ENCODE measurements around the gene ETS1.

- no peak for TF ChIP-seq POLR2A (IDR thresholded peaks at IDR 0.05)
- no peak for TF ChIP-seq CTCF (IDR thresholded peaks at IDR 0.05)
- no peak for TF ChIP-seq POLR2AphosphoS5 (IDR thresholded peaks at IDR 0.05)
Observed at GRCh38 chr11:128524172-128524571, 63.2 kb downstream of the ETS1 start.

All from prostate gland (tissue), 2 donors.